ENCODE results near the gene CARHSP1.

CARHSP1 gene

DNA sequence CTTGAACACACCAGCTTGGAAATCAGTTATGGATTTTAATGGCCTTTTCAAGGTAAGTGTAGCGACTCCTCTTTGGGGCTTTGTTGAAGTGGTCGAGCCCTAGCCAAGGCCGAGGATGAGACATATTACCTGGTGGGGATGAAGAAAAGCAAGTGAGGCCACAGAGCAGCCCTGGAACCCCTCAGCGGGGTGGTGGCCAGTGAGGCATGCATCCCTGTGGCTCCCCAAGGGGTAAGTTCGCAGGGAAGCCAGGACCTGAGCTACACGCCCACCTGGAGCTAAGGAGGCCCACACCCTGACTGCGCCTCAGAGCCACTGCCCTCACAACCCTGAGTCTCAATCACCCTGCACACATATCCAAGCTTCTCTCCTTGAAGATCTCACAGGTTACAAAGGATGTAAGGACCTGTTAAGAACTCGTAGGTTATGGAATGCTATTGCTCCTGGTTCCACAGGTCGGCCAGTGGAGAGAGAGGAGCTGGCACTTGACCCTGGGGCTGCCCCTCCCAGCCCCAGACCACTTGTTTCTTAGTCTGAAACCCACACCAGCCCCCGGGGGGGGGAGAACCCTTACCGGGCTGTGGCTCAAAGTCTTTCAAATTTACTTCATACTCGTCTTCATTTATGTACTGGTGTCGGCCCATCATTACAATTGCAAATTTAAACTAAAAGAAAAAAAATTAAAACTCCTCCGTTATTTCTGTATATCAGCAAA is 25.3 kb upstream of the CARHSP1 start:
- TF ChIP-seq, protein P1, sequence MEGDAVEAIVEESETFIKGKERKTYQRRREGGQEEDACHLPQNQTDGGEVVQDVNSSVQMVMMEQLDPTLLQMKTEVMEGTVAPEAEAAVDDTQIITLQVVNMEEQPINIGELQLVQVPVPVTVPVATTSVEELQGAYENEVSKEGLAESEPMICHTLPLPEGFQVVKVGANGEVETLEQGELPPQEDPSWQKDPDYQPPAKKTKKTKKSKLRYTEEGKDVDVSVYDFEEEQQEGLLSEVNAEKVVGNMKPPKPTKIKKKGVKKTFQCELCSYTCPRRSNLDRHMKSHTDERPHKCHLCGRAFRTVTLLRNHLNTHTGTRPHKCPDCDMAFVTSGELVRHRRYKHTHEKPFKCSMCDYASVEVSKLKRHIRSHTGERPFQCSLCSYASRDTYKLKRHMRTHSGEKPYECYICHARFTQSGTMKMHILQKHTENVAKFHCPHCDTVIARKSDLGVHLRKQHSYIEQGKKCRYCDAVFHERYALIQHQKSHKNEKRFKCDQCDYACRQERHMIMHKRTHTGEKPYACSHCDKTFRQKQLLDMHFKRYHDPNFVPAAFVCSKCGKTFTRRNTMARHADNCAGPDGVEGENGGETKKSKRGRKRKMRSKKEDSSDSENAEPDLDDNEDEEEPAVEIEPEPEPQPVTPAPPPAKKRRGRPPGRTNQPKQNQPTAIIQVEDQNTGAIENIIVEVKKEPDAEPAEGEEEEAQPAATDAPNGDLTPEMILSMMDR (IDR thresholded peaks at IDR 0.05; ENCODE audit: insufficient read depth, low read length): no peak
- TF ChIP-seq SPI1 (IDR thresholded peaks at IDR 0.05; ENCODE audit: borderline replicate concordance, low read depth) (no peak), POLR2AphosphoS5 (IDR thresholded peaks at IDR 0.05; ENCODE audit: low read depth) (no peak)
- no peak for DNase-seq (ENCODE audit: low read depth in 1 of 2, low spot score in 1 of 2)
- Histone ChIP-seq H3K27ac (replicated peaks) (no peak overlapping the region), H3K27me3 (ENCODE audit: insufficient read depth, poor library complexity, severe bottlenecking) (no peaks in the 10 kb centered on the region), H3K4me3 (replicated peaks; ENCODE audit: insufficient read depth, low read length) (no peak overlapping the region)

DNA sequence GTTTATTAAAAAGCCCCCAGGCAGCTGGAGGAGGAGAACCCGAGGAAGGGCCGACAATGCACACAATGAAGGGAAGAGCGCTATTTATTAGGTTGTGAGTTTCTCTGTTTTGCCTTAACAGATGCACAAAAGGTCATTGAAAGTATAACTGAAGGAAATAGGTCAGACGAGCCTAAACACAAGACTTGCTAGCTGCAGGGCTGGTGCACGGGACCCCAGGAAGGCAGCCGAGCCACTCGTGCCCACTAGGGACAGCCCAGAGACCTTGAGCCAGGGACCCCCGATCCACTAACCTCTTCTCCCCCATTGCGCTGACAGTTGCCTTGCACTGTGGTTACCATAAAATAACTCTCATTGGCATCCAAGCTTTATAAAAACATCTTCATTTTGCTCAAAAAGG is 24.6 kb upstream of the CARHSP1 start:
- TF ChIP-seq, protein P1 (IDR thresholded peaks at IDR 0.05; ENCODE audit: insufficient read depth, low read length): no peak
- TF ChIP-seq, protein P2, sequence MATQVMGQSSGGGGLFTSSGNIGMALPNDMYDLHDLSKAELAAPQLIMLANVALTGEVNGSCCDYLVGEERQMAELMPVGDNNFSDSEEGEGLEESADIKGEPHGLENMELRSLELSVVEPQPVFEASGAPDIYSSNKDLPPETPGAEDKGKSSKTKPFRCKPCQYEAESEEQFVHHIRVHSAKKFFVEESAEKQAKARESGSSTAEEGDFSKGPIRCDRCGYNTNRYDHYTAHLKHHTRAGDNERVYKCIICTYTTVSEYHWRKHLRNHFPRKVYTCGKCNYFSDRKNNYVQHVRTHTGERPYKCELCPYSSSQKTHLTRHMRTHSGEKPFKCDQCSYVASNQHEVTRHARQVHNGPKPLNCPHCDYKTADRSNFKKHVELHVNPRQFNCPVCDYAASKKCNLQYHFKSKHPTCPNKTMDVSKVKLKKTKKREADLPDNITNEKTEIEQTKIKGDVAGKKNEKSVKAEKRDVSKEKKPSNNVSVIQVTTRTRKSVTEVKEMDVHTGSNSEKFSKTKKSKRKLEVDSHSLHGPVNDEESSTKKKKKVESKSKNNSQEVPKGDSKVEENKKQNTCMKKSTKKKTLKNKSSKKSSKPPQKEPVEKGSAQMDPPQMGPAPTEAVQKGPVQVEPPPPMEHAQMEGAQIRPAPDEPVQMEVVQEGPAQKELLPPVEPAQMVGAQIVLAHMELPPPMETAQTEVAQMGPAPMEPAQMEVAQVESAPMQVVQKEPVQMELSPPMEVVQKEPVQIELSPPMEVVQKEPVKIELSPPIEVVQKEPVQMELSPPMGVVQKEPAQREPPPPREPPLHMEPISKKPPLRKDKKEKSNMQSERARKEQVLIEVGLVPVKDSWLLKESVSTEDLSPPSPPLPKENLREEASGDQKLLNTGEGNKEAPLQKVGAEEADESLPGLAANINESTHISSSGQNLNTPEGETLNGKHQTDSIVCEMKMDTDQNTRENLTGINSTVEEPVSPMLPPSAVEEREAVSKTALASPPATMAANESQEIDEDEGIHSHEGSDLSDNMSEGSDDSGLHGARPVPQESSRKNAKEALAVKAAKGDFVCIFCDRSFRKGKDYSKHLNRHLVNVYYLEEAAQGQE (IDR thresholded peaks at IDR 0.05; ENCODE audit: insufficient replicate concordance, low read depth): no peak
- DNase-seq (ENCODE audit: low read depth in 1 of 2, low spot score in 1 of 2): no peak
- H3K4me3 ChIP-seq (replicated peaks; ENCODE audit: insufficient read depth, low read length): no peak overlapping the region
- H3K27ac ChIP-seq (replicated peaks): no peak overlapping the region
- no peaks in the 10 kb centered on the region for H3K27me3 ChIP-seq (ENCODE audit: insufficient read depth, poor library complexity, severe bottlenecking)

DNA sequence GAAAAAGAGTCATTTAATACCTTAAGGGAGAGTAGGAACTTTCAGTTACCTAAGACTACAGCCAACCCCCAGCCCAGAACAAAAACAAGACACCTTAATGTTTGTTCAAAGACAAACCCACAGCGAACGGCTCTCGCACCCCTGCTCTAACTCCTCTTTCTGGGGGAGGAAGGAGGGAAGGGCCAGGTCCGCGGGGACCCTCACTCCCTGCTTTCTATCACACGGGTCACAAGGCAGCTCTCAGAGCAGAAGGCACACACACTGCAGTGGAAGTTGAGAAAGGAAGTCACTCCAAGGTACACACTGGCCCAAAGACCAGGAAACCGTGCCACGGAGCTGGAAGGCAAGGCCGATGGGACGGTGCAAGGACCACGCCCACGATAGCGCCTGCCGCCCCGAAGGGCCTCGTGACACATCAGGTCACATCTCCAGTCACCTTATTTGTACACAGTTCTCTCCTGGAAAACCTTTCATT is 23.3 kb upstream of the CARHSP1 start:
- H3K4me3 ChIP-seq (replicated peaks; ENCODE audit: insufficient read depth, low read length): no peak overlapping the region
- DNase-seq (ENCODE audit: low read depth in 1 of 2, low spot score in 1 of 2): no peak
- TF ChIP-seq SPI1 (IDR thresholded peaks at IDR 0.05; ENCODE audit: borderline replicate concordance, low read depth) (no peak), GABPA (IDR thresholded peaks at IDR 0.05; ENCODE audit: low read depth) (no peak), POLR2AphosphoS5 (IDR thresholded peaks at IDR 0.05; ENCODE audit: low read depth) (no peak)
- TF ChIP-seq, protein P1 (IDR thresholded peaks at IDR 0.05; ENCODE audit: insufficient read depth, low read length): no peak
- TF ChIP-seq, protein P2 (IDR thresholded peaks at IDR 0.05; ENCODE audit: insufficient replicate concordance, low read depth): no peak
- H3K27me3 ChIP-seq (ENCODE audit: insufficient read depth, poor library complexity, severe bottlenecking): no peaks in the 10 kb centered on the region
- H3K27ac ChIP-seq (replicated peaks): no peak overlapping the region

DNA sequence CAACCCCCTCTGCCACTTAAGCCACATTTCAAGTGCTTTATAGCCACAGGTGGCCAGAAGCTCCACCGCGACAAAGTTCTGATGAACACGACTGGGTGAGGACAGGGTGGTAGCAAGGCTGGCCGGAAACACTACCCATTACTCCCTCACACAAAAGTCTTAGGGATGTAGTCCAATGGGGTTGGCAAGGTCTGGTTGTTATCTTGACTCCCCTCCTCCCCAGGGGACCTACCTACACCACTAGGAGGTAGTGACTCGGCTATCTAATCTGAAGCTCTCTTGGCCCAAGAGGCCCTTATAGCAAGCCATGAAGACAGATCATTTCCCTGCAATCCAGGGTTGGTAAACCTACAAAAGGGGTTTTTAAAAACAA is 21.7 kb upstream of the CARHSP1 start:
- peaks cover 9% of the 10 kb centered on the region for H3K27me3 ChIP-seq (ENCODE audit: insufficient read depth, poor library complexity, severe bottlenecking)
- no peak overlapping the region for H3K4me3 ChIP-seq (replicated peaks; ENCODE audit: insufficient read depth, low read length)
- TF ChIP-seq POLR2AphosphoS5 (IDR thresholded peaks at IDR 0.05; ENCODE audit: low read depth) (peak; percentile 28; the same call in 1 of the 2 replicates), SPI1 (IDR thresholded peaks at IDR 0.05; ENCODE audit: borderline replicate concordance, low read depth) (no peak)
- DNase-seq (ENCODE audit: low read depth in 1 of 2, low spot score in 1 of 2): no peak
- no peak overlapping the region for H3K27ac ChIP-seq (replicated peaks)

Data from HL-60 (cell line).